HS-5 (cell line): Measurements from ENCODE around the gene FUNDC1.

Experiments used
- DNase-seq: peaks from one replicate; pipeline ENCODE4 v3.0.0-alpha.2; 2012; ENCODE audit warnings: low read depth

Gene FUNDC1

GRCh38 chrX:44480591-44480990, 62.1 kb downstream of the FUNDC1 start:
- DNase-seq: no peak

DNA sequence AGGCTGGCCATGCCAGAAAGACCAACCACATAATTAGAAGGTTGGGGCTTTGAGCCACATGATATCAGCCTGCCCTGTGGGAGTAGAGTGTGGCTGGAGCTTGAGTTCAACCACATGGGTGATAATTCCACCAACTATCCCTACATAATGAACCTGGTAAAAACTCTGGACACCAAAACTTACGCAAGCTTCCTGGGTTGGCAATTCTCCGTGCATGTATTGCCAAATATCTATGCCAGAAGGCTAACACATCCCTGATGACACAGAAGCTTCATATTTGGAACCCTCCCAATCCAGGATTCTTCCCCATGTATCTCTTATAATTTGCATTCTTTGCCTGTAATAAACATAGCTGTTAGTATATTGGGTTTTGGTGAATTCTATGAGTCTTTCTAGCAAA, 68.2 kb downstream of the FUNDC1 start:
- DNase-seq: peak; percentile 79
